H1 (cell line): ENCODE data around the gene SOX8. TPM values are rescaled to one million over a fixed set of nuclear protein-coding genes. Genes with fewer than 3 reads are reported as not detected.

Experiments used
- CTCF ChIA-PET: fragments of 300-600 bp; sonication (Branson Sonifier 250); formaldehyde crosslinking; loops from one replicate; lab custom pipeline; 2021; ENCODE audit not compliant: partially characterized antibody; lab: Charles Lee
- POLR2A ChIA-PET: fragments of 300-600 bp; sonication (Branson Sonifier 250); formaldehyde crosslinking; loops from one replicate; lab custom pipeline; 2021; ENCODE audit warnings: inconsistent platforms; ENCODE audit not compliant: partially characterized antibody; lab: Charles Lee
- DNase-seq, 2 experiments: peaks; one replicate each; pipeline versions ENCODE4 v3.0.0 to v3.0.0-alpha.2; 2010 to 2022; ENCODE audit warnings: low spot score in 2 of 2, low read depth in 1 of 2, mixed read lengths in 1 of 2
- FAIRE-seq: peaks from 2 replicates; lab custom pipeline; 2011; peaks lifted over from hg19 to GRCh38; lab: Jason Lieb, UNC
- H2AFZ ChIP-seq: 2 replicates; pipeline ENCODE4 v1.8.1; 2012; ENCODE audit warnings: low read length, inconsistent platforms
- H2AK5ac ChIP-seq: 2 replicates; pipeline ENCODE4 v1.6.1; 2013; ENCODE audit warnings: low read depth, low read length
- H2BK120ac ChIP-seq: replicated peaks from 2 replicates; pipeline ENCODE3; 2013; ENCODE audit warnings: low read depth, low read length, inconsistent platforms
- H2BK12ac ChIP-seq: 2 replicates; pipeline ENCODE4 v1.6.1; 2013; ENCODE audit warnings: low read depth, low read length
- H2BK15ac ChIP-seq: 2 replicates; pipeline ENCODE4 v1.6.1; 2013; ENCODE audit warnings: low read length
- H2BK20ac ChIP-seq: 2 replicates; pipeline ENCODE4 v1.6.1; 2013; ENCODE audit warnings: low read length
- H2BK5ac ChIP-seq: 2 replicates; pipeline ENCODE4 v1.6.1; 2013; ENCODE audit warnings: low read depth, low read length
- H3K14ac ChIP-seq: 2 replicates; pipeline ENCODE4 v1.6.1; 2013; ENCODE audit warnings: inconsistent platforms; ENCODE audit not compliant: insufficient read length
- H3K18ac ChIP-seq: 2 replicates; pipeline ENCODE4 v1.6.1; 2013; ENCODE audit warnings: low read length; ENCODE audit errors: extremely low read depth
- H3K23ac ChIP-seq: 2 replicates; pipeline ENCODE4 v1.6.1; 2013; ENCODE audit warnings: inconsistent platforms; ENCODE audit not compliant: insufficient read length
- H3K23me2 ChIP-seq: 2 replicates; pipeline ENCODE4 v1.6.1; 2013; ENCODE audit warnings: low read depth, low read length
- H3K27ac ChIP-seq: 2 replicates; pipeline ENCODE4 v1.6.1; 2011; ENCODE audit warnings: low read depth, low read length, inconsistent platforms
- H3K27me3 ChIP-seq, 4 experiments: replicated peaks in 1 of 4; 1 replicate in 1 of 4; 2 replicates in 3 of 4; pipeline versions ENCODE4 v1.6.1 to v1.8.1; 2011 to 2013; ENCODE audit warnings: low read length in 3 of 4, mild to moderate bottlenecking in 3 of 4, inconsistent platforms in 2 of 4, mixed read lengths in 2 of 4, moderate library complexity in 1 of 4; ENCODE audit not compliant: control insufficient read depth in 3 of 4, insufficient read depth in 3 of 4; ENCODE audit errors: extremely low read depth in 1 of 4
- H3K36me3 ChIP-seq, 4 experiments: 2 replicates each; pipeline versions ENCODE4 v1.6.1 to v1.8.1; 2011 to 2013; ENCODE audit warnings: mild to moderate bottlenecking in 4 of 4, low read length in 3 of 4, moderate library complexity in 2 of 4, control low read depth in 1 of 4, inconsistent platforms in 1 of 4; ENCODE audit not compliant: insufficient read depth in 4 of 4, control insufficient read depth in 2 of 4
- H3K4ac ChIP-seq: replicated peaks from 2 replicates; pipeline ENCODE3; 2013; ENCODE audit warnings: low read length, low read depth, mixed read lengths, inconsistent platforms; ENCODE audit not compliant: insufficient read length
- H3K4me1 ChIP-seq, 4 experiments: replicated peaks in 1 of 4; 1 replicate in 1 of 4; 2 replicates in 3 of 4; pipeline versions ENCODE4 v1.6.1 to v1.8.1; 2011 to 2013; ENCODE audit warnings: low read length in 3 of 4, inconsistent platforms in 2 of 4, mixed read lengths in 1 of 4; ENCODE audit not compliant: insufficient read depth in 4 of 4, control insufficient read depth in 3 of 4
- H3K4me2 ChIP-seq, 2 experiments: 2 replicates each; pipeline versions ENCODE4 v1.6.1 to v1.8.1; 2011 to 2013; ENCODE audit warnings: low read depth in 2 of 2, low read length in 2 of 2, control low read depth in 1 of 2, inconsistent platforms in 1 of 2, mild to moderate bottlenecking in 1 of 2; ENCODE audit not compliant: insufficient read depth in 1 of 2
- H3K4me3 ChIP-seq, 4 experiments: fragments of 200-600, 300-600 bp in 1 of 4; sonication (generic), shearing (Covaris generic), sonication (Bioruptor Twin) in 1 of 4; 2 replicates each; pipeline versions ENCODE4 v1.5.1 to v1.8.1; 2011 to 2016; ENCODE audit warnings: low read length in 4 of 4, low read depth in 3 of 4, control low read depth in 2 of 4, inconsistent platforms in 2 of 4, mild to moderate bottlenecking in 2 of 4, mixed read lengths in 1 of 4, moderate library complexity in 1 of 4; ENCODE audit not compliant: insufficient read depth in 2 of 4; ENCODE audit errors: extremely low read depth in 1 of 4
- H3K56ac ChIP-seq: replicated peaks from 2 replicates; pipeline ENCODE3; 2013; ENCODE audit warnings: low read depth, mild to moderate bottlenecking, mixed read lengths, low read length, inconsistent platforms; ENCODE audit not compliant: insufficient read length
- H3K79me1 ChIP-seq: 2 replicates; pipeline ENCODE4 v1.6.1; 2013; ENCODE audit warnings: low read depth, low read length, control low read depth
- H3K79me2 ChIP-seq, 2 experiments: 2 replicates each; pipeline versions ENCODE4 v1.6.1 to v1.8.1; 2012 to 2013; ENCODE audit warnings: low read length in 2 of 2, mild to moderate bottlenecking in 2 of 2, inconsistent platforms in 1 of 2; ENCODE audit not compliant: insufficient read depth in 2 of 2, control insufficient read depth in 1 of 2
- H3K9ac ChIP-seq, 4 experiments: replicated peaks in 1 of 4; 1 replicate in 1 of 4; 2 replicates in 3 of 4; pipeline versions ENCODE4 v1.6.1 to v1.8.1; 2011 to 2013; ENCODE audit warnings: low read depth in 3 of 4, low read length in 3 of 4, control low read depth in 2 of 4, mild to moderate bottlenecking in 2 of 4, moderate library complexity in 2 of 4, inconsistent platforms in 1 of 4; ENCODE audit errors: extremely low read depth in 1 of 4
- H3K9me3 ChIP-seq, 2 experiments: 2 replicates each; pipeline versions ENCODE4 v1.6.1 to v1.8.1; 2012 to 2013; ENCODE audit warnings: mild to moderate bottlenecking in 2 of 2, moderate library complexity in 2 of 2, control low read depth in 1 of 2, inconsistent platforms in 1 of 2, low read depth in 1 of 2, low read length in 1 of 2, mixed read lengths in 1 of 2; ENCODE audit not compliant: insufficient read depth in 2 of 2
- H4K20me1 ChIP-seq, 2 experiments: replicated peaks in 1 of 2; 2 replicates each; pipeline versions ENCODE3 to v1.8.1; 2011 to 2013; ENCODE audit warnings: inconsistent platforms in 2 of 2, low read length in 2 of 2, mild to moderate bottlenecking in 1 of 2; ENCODE audit not compliant: insufficient read depth in 2 of 2, control insufficient read depth in 1 of 2
- H4K5ac ChIP-seq: 2 replicates; pipeline ENCODE4 v1.6.1; 2013; ENCODE audit warnings: low read length, low read depth, mixed read lengths, inconsistent platforms; ENCODE audit not compliant: insufficient read length
- H4K8ac ChIP-seq: 2 replicates; pipeline ENCODE4 v1.8.0; 2013; ENCODE audit warnings: mild to moderate bottlenecking, moderate library complexity, low read length, inconsistent platforms; ENCODE audit not compliant: insufficient read depth; ENCODE audit errors: extremely low read depth
- H4K91ac ChIP-seq: replicated peaks from 2 replicates; pipeline ENCODE3; 2013; ENCODE audit warnings: low read length, mixed read lengths, inconsistent platforms; ENCODE audit not compliant: insufficient read length
- ATF2 ChIP-seq: IDR thresholded peaks from 2 replicates; pipeline ENCODE4 v1.6.1; 2012; ENCODE audit warnings: low read length, inconsistent platforms
- CBX5 ChIP-seq: fragments of 300-800, 300-1000 bp; sonication (generic); IDR thresholded peaks from 2 replicates; pipeline ENCODE4 v1.7.1; 2016; ENCODE audit warnings: antibody characterized with exemption, low read length, low read depth
- GABPA ChIP-seq: IDR thresholded peaks from 2 replicates; pipeline ENCODE4 v1.6.1; 2011; ENCODE audit warnings: mild to moderate bottlenecking, low read length, moderate library complexity, borderline replicate concordance; ENCODE audit not compliant: insufficient read depth
- JUN ChIP-seq: IDR thresholded peaks from 2 replicates; pipeline ENCODE4 v1.6.1; 2011; ENCODE audit warnings: low read depth, mild to moderate bottlenecking, improper control_type of control experiment, low read length
- KDM1A ChIP-seq: fragments of 200-600, 300-600 bp; sonication (generic); IDR thresholded peaks from 2 replicates; pipeline ENCODE4 v1.7.1; 2016; ENCODE audit warnings: mild to moderate bottlenecking, low read length, borderline replicate concordance
- NANOG ChIP-seq: IDR thresholded peaks from 2 replicates; pipeline ENCODE4 v1.6.1; 2011; ENCODE audit warnings: low read length, low read depth, mild to moderate bottlenecking, inconsistent platforms; ENCODE audit not compliant: insufficient read depth, poor library complexity, severe bottlenecking
- POU5F1 ChIP-seq: IDR thresholded peaks from 2 replicates; pipeline ENCODE4 v1.6.1; 2011; ENCODE audit warnings: low read depth, mild to moderate bottlenecking, low read length, moderate library complexity
- RAD21 ChIP-seq, 2 experiments: IDR thresholded peaks in 1 of 2; conservative IDR thresholded peaks in 1 of 2; 2 replicates each; pipeline ENCODE4 v1.6.1; 2011; ENCODE audit warnings: low read depth in 2 of 2, low read length in 2 of 2, improper control_type of control experiment in 1 of 2, inconsistent platforms in 1 of 2, mild to moderate bottlenecking in 1 of 2, moderate library complexity in 1 of 2
- RBBP5 ChIP-seq: IDR thresholded peaks from 2 replicates; pipeline ENCODE4 v1.7.1; 2012; ENCODE audit warnings: low read depth, mild to moderate bottlenecking, inconsistent platforms, low read length, moderate library complexity, borderline replicate concordance
- SAP30 ChIP-seq: fragments of 300-600 bp; sonication (generic); IDR thresholded peaks from 2 replicates; pipeline ENCODE4 v1.7.1; 2012; ENCODE audit warnings: low read length, moderate library complexity, mild to moderate bottlenecking, inconsistent platforms; ENCODE audit not compliant: insufficient read depth, insufficient replicate concordance
- TEAD4 ChIP-seq: IDR thresholded peaks from 2 replicates; pipeline ENCODE4 v1.6.1; 2012; ENCODE audit warnings: low read depth, low read length, inconsistent platforms, mixed read lengths
- WGBS, 2 experiments: shearing (Covaris generic) in 1 of 2; methylation state at CpG; one replicate each; pipeline versions ENCODE4 v1.1.6 to v1.1.7; 2013 to 2015; ENCODE audit warnings: low lambda C conversion rate in 2 of 2, mixed read lengths in 2 of 2, inconsistent platforms in 1 of 2, low coverage in 1 of 2, missing lambda C conversion rate in 1 of 2; ENCODE audit not compliant: insufficient replicate concordance in 2 of 2, insufficient coverage in 1 of 2, insufficient read length in 1 of 2; ENCODE audit errors: extremely low coverage in 1 of 2, missing lambda C conversion rate in 1 of 2; 5-methylcytosine and 5-hydroxymethylcytosine counted together
- polyA plus RNA-seq, 7 experiments: library from polyadenylated mRNA; depleted of rRNA in 3 of 7; stranded (reverse) in 5 of 7; unstranded in 2 of 7; fragments of >200 nt in 5 of 7; fragments of 200-250 nt in 2 of 7; gene quantifications; 1 replicate in 5 of 7; 2 replicates in 1 of 7; 4 replicates in 1 of 7; pipeline versions ENCODE4 v1.2.1 to v1.2.3, GENCODE V29; 2011 to 2013; ENCODE audit warnings: missing spikeins in 2 of 7, mixed read lengths in 2 of 7
- total RNA-seq: library from RNA; stranded (reverse); fragmentation: NEBNext Ultra II Directional; extraction: Animal tissue kit (Norgen Biotek cat#: 25700); gene quantifications from 2 replicates; pipeline ENCODE4 v1.2.1, GENCODE V29; 2021

SOX8 gene
- total and polyA plus RNA-seq, 2 of the 8 experiments (the other 6 are each of a cell fraction or from before 2014, with no cell fraction given) = 2.2 to 5.7 TPM

- no peak overlapping the region for H3K18ac ChIP-seq
- no peak overlapping the region for H2BK12ac ChIP-seq
- no peak overlapping the region for H2AK5ac ChIP-seq
- no peak overlapping the region for H3K9ac ChIP-seq
- H4K20me1 ChIP-seq = no peaks in the 10 kb centered on the region
- WGBS, 2 experiments = 74% methylated on average over 9 of the region's 9 CpGs; no CpG with 5 or more reads in 1 of the 2 experiments
- no peak overlapping the region for H2BK20ac ChIP-seq
- no peaks in the 10 kb centered on the region for H3K79me2 ChIP-seq
- ChIA-PET CTCF (no interaction called here), POLR2A (no interaction called here)
- no peak overlapping the region for H2BK120ac ChIP-seq
- H4K8ac ChIP-seq = no peak overlapping the region
- no peak overlapping the region for H3K14ac ChIP-seq
- no peaks in the 10 kb centered on the region for H3K23me2 ChIP-seq
- H3K23ac ChIP-seq = no peak overlapping the region
- no peaks in the 10 kb centered on the region for H3K27me3 ChIP-seq
- H3K36me3 ChIP-seq = no peaks in the 10 kb centered on the region
- no peak overlapping the region for H2BK15ac ChIP-seq
- no peak overlapping the region for H3K4ac ChIP-seq
- H2BK5ac ChIP-seq = no peak overlapping the region
- no peak overlapping the region for H3K4me2 ChIP-seq
- no peak overlapping the region for H4K5ac ChIP-seq
- H4K91ac ChIP-seq = no peak overlapping the region
- FAIRE-seq = no peak
- peaks cover 15 to 38% of the 10 kb centered on the region in 2 experiments for H3K9me3 ChIP-seq
- no peaks in the 10 kb centered on the region; a peak in 1 of 7 replicates for H3K4me1 ChIP-seq
- DNase-seq = no peak
- H3K79me1 ChIP-seq = no peaks in the 10 kb centered on the region
- no peak overlapping the region for H2AFZ ChIP-seq
- no peak overlapping the region for H3K27ac ChIP-seq
- no peak overlapping the region for H3K56ac ChIP-seq
- H3K4me3 ChIP-seq = no peak overlapping the region
- TF ChIP-seq GABPA (no peak), TEAD4 (no peak), SAP30 (no peak), CBX5 (no peak), KDM1A (no peak), RBBP5 (no peak), NANOG (no peak), POU5F1 (no peak), JUN (no peak), RAD21 (IDR thresholded peaks at IDR 0.05 in 1 of 2, conservative IDR thresholded peaks at IDR 0.05 in 1 of 2; ENCODE audit: low read depth in 2 of 2, low read length in 2 of 2) (no peak), ATF2 (no peak)
Measured at GRCh38 chr16:938752-939151, 42.8 kb upstream of the SOX8 start.
